Panc1 (cell line): ENCODE results near the gene ISY1. TPM values are rescaled to one million over a fixed set of nuclear protein-coding genes. Genes with fewer than 3 reads are reported as not detected.

Experiments
- ATAC-seq: fragments of 200-7000 bp; cut with Tn5 transposase; 2 replicates; pipeline ENCODE4 v1.9.1; 2020; ENCODE audit warnings: mild to moderate bottlenecking, moderate library complexity
- BruUV-seq: library from RNA; stranded (reverse); fragments of 400-500 nt; replicated peaks from 2 replicates; lab custom pipeline; 2021; lab: Mats Ljungman, UMichigan
- CTCF ChIA-PET: fragments of 300-600 bp; sonication (Branson Sonifier 250); formaldehyde crosslinking; loops from one replicate; lab custom pipeline; 2022; ENCODE audit warnings: antibody characterized with exemption; lab: Charles Lee
- POLR2A ChIA-PET: fragments of 300-600 bp; sonication (Branson Sonifier 250); formaldehyde crosslinking; loops from one replicate; lab custom pipeline; 2022; ENCODE audit warnings: antibody characterized with exemption; lab: Charles Lee
- DNase-seq: peaks from one replicate; pipeline ENCODE4 v3.0.0-alpha.2; 2010; ENCODE audit warnings: low read depth, low spot score
- H3K27ac ChIP-seq: 2 replicates; pipeline ENCODE4 v1.5.1; 2011; ENCODE audit warnings: mild to moderate bottlenecking, low read length, inconsistent platforms
- H3K27me3 ChIP-seq: fragments of 200-500 bp; sonication (Bioruptor generic); 2 replicates; pipeline ENCODE4 v1.6.0; 2014; ENCODE audit warnings: low read length, inconsistent platforms; ENCODE audit not compliant: control insufficient read depth, insufficient read depth
- H3K36me3 ChIP-seq: fragments of 200-500 bp; sonication (Bioruptor generic); 2 replicates; pipeline ENCODE4 v1.5.1; 2014; ENCODE audit warnings: inconsistent platforms, mild to moderate bottlenecking, low read length, moderate library complexity; ENCODE audit not compliant: control insufficient read depth, insufficient read depth
- H3K4me1 ChIP-seq: 2 replicates; pipeline ENCODE4 v1.5.1; 2011; ENCODE audit warnings: inconsistent platforms, mild to moderate bottlenecking, low read length, moderate library complexity; ENCODE audit not compliant: control insufficient read depth, insufficient read depth
- H3K4me3 ChIP-seq, 2 experiments: 2 replicates each; pipeline ENCODE4 v1.5.1; 2011 to 2012; ENCODE audit warnings: low read depth in 2 of 2, low read length in 2 of 2, mild to moderate bottlenecking in 2 of 2, inconsistent platforms in 1 of 2, moderate library complexity in 1 of 2
- H3K9me3 ChIP-seq: fragments of 200-500 bp; sonication (Bioruptor generic); 2 replicates; pipeline ENCODE4 v1.5.1; 2014; ENCODE audit warnings: low read depth, mild to moderate bottlenecking, inconsistent platforms, low read length, moderate library complexity; ENCODE audit not compliant: control insufficient read depth, insufficient read depth
- CTCF ChIP-seq: fragments of 450-650 bp; IDR thresholded peaks from 2 replicates; pipeline ENCODE4 v1.5.1; 2017; ENCODE audit warnings: mild to moderate bottlenecking
- POLR2AphosphoS5 ChIP-seq: IDR thresholded peaks from 2 replicates; pipeline ENCODE4 v1.6.1; 2012; ENCODE audit warnings: mild to moderate bottlenecking, low read depth, low read length, moderate library complexity
- REST ChIP-seq, 2 experiments: IDR thresholded peaks; 2 replicates each; pipeline ENCODE4 v1.6.1; 2011 to 2012; ENCODE audit warnings: low read depth in 2 of 2, control low read depth in 1 of 2, low read length in 1 of 2, mild to moderate bottlenecking in 1 of 2, moderate library complexity in 1 of 2; ENCODE audit not compliant: insufficient read depth in 1 of 2
- SIN3A ChIP-seq: IDR thresholded peaks from 2 replicates; pipeline ENCODE4 v1.6.1; 2012; ENCODE audit warnings: low read depth, mild to moderate bottlenecking, low read length, moderate library complexity, borderline replicate concordance; ENCODE audit not compliant: insufficient read depth
- TCF7L2 ChIP-seq: IDR thresholded peaks from 2 replicates; pipeline ENCODE4 v1.6.1; 2011; ENCODE audit warnings: mild to moderate bottlenecking, low read depth, low read length, inconsistent platforms
- in situ Hi-C: cut with HindIII; loops from 2 replicates; pipeline ENCODE4 v1.10.0; 2016; ENCODE audit warnings: low sequenced_read_pairs, low pct_unique_long_range_greater_than_20kb
- intact Hi-C: fragments of 100-400 bp; cut with micrococcal nuclease; formaldehyde crosslinking; loops from one replicate; pipeline ENCODE4 v1.10.0; 2022; ENCODE audit not compliant: unreplicated experiment
- total RNA-seq: library from RNA; stranded (reverse); gene quantifications from one replicate; pipeline ENCODE4 v1.2.1, GENCODE V29; 2021; ENCODE audit not compliant: unreplicated experiment

Gene ISY1
- total RNA-seq, 1 experiment from 2014 or later, result 45.7 TPM

- H3K36me3 ChIP-seq, result peaks cover 20% of the 10 kb centered on the region
- H3K27me3 ChIP-seq, result no peaks in the 10 kb centered on the region
- H3K9me3 ChIP-seq, result no peaks in the 10 kb centered on the region
- BruUV-seq, result no TSS peak
- TF ChIP-seq POLR2AphosphoS5, result no peak
- TF ChIP-seq SIN3A, result no peak
- no peak for TF ChIP-seq REST (IDR thresholded peaks at IDR 0.05; ENCODE audit: insufficient read depth in 1 of 2, low read depth in 2 of 2, low read length in 1 of 2)
- TF ChIP-seq TCF7L2, result no peak
- TF ChIP-seq CTCF, result no peak
- H3K27ac ChIP-seq, result no peak overlapping the region
- peaks cover 19% of the 10 kb centered on the region for H3K4me1 ChIP-seq
- in situ Hi-C loops, result no loop called here
- POLR2A ChIA-PET, result no interaction called here
- H3K4me3 ChIP-seq, result no peak overlapping the region
- intact Hi-C loops, result no loop called here
- DNase-seq (no peak), ATAC-seq (no peak)
- CTCF ChIA-PET, result no interaction called here
Measured at GRCh38 chr3:129164500-129164899, 3.6 kb upstream of the ISY1 start.

- Histone ChIP-seq H3K4me3 (peak overlapping the region in 1 of 2 experiments; percentile 95; a peak in 1 of 4 replicates), H3K27ac (peak overlapping the region; percentile 100), H3K36me3 (peaks cover 17% of the 10 kb centered on the region), H3K9me3 (no peaks in the 10 kb centered on the region), H3K4me1 (peaks cover 23% of the 10 kb centered on the region), H3K27me3 (no peaks in the 10 kb centered on the region)
- ChIA-PET POLR2A (interaction anchor here (0.6 to 1.0 kb wide), 4 partner anchors 82 to 193 kb away, joined by 4 to 9 read pairs (median 6); no protein-coding TSS in a partner anchor), CTCF (interaction anchor here (0.5 to 1.5 kb wide), 5 partner anchors 41 to 268 kb away, joined by 3 to 9 read pairs (median 5); no protein-coding TSS in a partner anchor)
- intact Hi-C loops, result no loop called here
- BruUV-seq, result no TSS peak
- TF ChIP-seq SIN3A, result no peak
- TF ChIP-seq TCF7L2, result no peak
- no peak for TF ChIP-seq REST (IDR thresholded peaks at IDR 0.05; ENCODE audit: insufficient read depth in 1 of 2, low read depth in 2 of 2, low read length in 1 of 2)
- TF ChIP-seq POLR2AphosphoS5, result no peak; the same call in none of the 2 replicates
- no peak; the same call in 1 of the 2 replicates for TF ChIP-seq CTCF
- in situ Hi-C loops, result no loop called here
- DNase-seq (no peak), ATAC-seq (no peak)
Measured at GRCh38 chr3:129162729-129163579, 2.1 kb upstream of the ISY1 start.
